ENCODE data around the gene NAP1L4. TPM values are rescaled to one million over a fixed set of nuclear protein-coding genes. Genes with fewer than 3 reads are reported as not detected.

Gene NAP1L4
- total RNA-seq, 1 experiment from 2014 or later, result 144 TPM

DNA sequence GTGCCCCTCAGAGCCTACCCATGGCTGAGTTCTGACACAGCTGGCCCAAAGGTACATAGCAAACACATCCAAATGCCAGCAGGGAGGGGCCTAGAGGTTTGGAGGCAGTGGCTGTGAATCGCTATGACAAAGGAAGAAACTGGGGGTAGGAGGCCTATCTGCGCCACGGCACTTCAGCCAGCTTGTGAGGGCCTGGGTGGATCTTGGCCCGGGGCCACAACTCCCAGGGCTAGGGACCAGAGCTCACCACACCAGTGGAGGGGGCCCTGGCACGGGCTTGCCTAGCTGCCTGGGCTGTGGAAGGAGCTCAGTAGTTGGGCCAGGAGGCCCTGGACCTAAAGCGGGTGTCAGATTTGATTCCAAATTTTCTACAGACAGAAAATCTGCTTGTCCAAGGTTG, 9.4 kb upstream of the NAP1L4 start:
- Histone ChIP-seq H4K20me1 (ENCODE audit: insufficient read depth) (no peaks in the 10 kb centered on the region), H3K79me2 (ENCODE audit: insufficient read depth, low read length) (no peaks in the 10 kb centered on the region), H3K4me1 (ENCODE audit: control insufficient read depth in 1 of 2, insufficient read depth in 2 of 2, low read length in 2 of 2) (no peaks in the 10 kb centered on the region), H3K27me3 (ENCODE audit: insufficient read depth, low read length) (no peaks in the 10 kb centered on the region), H3K36me3 (ENCODE audit: control insufficient read depth in 1 of 2, insufficient read depth in 2 of 2, low read length in 2 of 2) (peaks cover 17 to 24% of the 10 kb centered on the region in 2 experiments; a peak in 3 of 4 replicates), H3K4me3 (replicated peaks in 1 of 2; ENCODE audit: low read depth in 1 of 2, low read length in 2 of 2) (no peak overlapping the region), H3K4me2 (ENCODE audit: low read length) (no peak overlapping the region), H3K9me2 (ENCODE audit: insufficient read depth) (no peaks in the 10 kb centered on the region), H3K27ac (ENCODE audit: low read depth, low read length) (no peak overlapping the region), H3K9me3 (ENCODE audit: control insufficient read depth in 1 of 2, insufficient read depth in 1 of 2, low read depth in 1 of 2, low read length in 2 of 2) (no peaks in the 10 kb centered on the region), H3K9ac (ENCODE audit: low read length) (no peak overlapping the region), H2AFZ (ENCODE audit: low read depth, low read length, poor library complexity, severe bottlenecking) (no peak overlapping the region)
- BruUV-seq (replicated peaks), result no TSS peak
- POLR2A ChIA-PET, result no interaction called here
- TF ChIP-seq POLR2A (IDR thresholded peaks at IDR 0.05; ENCODE audit: borderline replicate concordance, extremely low read depth, insufficient read depth, insufficient read length) (no peak), SIN3A (IDR thresholded peaks at IDR 0.05; ENCODE audit: low read depth) (no peak), SP1 (IDR thresholded peaks at IDR 0.05; ENCODE audit: low read depth) (no peak), CBX3 (IDR thresholded peaks at IDR 0.05; ENCODE audit: low read depth) (no peak), FOSL1 (IDR thresholded peaks at IDR 0.05; ENCODE audit: low read depth) (no peak), ELF1 (IDR thresholded peaks at IDR 0.05; ENCODE audit: borderline replicate concordance, low read depth) (no peak), ZNF274 (IDR thresholded peaks at IDR 0.05; ENCODE audit: low read depth, low read length) (no peak), EZH2phosphoT487 (IDR thresholded peaks at IDR 0.05; ENCODE audit: borderline replicate concordance) (no peak)
- TF ChIP-seq, protein P1, sequence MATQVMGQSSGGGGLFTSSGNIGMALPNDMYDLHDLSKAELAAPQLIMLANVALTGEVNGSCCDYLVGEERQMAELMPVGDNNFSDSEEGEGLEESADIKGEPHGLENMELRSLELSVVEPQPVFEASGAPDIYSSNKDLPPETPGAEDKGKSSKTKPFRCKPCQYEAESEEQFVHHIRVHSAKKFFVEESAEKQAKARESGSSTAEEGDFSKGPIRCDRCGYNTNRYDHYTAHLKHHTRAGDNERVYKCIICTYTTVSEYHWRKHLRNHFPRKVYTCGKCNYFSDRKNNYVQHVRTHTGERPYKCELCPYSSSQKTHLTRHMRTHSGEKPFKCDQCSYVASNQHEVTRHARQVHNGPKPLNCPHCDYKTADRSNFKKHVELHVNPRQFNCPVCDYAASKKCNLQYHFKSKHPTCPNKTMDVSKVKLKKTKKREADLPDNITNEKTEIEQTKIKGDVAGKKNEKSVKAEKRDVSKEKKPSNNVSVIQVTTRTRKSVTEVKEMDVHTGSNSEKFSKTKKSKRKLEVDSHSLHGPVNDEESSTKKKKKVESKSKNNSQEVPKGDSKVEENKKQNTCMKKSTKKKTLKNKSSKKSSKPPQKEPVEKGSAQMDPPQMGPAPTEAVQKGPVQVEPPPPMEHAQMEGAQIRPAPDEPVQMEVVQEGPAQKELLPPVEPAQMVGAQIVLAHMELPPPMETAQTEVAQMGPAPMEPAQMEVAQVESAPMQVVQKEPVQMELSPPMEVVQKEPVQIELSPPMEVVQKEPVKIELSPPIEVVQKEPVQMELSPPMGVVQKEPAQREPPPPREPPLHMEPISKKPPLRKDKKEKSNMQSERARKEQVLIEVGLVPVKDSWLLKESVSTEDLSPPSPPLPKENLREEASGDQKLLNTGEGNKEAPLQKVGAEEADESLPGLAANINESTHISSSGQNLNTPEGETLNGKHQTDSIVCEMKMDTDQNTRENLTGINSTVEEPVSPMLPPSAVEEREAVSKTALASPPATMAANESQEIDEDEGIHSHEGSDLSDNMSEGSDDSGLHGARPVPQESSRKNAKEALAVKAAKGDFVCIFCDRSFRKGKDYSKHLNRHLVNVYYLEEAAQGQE (IDR thresholded peaks at IDR 0.05; ENCODE audit: low read depth), result no peak
- TF ChIP-seq, protein P2, sequence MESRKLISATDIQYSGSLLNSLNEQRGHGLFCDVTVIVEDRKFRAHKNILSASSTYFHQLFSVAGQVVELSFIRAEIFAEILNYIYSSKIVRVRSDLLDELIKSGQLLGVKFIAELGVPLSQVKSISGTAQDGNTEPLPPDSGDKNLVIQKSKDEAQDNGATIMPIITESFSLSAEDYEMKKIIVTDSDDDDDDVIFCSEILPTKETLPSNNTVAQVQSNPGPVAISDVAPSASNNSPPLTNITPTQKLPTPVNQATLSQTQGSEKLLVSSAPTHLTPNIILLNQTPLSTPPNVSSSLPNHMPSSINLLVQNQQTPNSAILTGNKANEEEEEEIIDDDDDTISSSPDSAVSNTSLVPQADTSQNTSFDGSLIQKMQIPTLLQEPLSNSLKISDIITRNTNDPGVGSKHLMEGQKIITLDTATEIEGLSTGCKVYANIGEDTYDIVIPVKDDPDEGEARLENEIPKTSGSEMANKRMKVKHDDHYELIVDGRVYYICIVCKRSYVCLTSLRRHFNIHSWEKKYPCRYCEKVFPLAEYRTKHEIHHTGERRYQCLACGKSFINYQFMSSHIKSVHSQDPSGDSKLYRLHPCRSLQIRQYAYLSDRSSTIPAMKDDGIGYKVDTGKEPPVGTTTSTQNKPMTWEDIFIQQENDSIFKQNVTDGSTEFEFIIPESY (IDR thresholded peaks at IDR 0.05; ENCODE audit: extremely low read depth, insufficient replicate concordance, low read length), result no peak
- TF ChIP-seq, protein P3, sequence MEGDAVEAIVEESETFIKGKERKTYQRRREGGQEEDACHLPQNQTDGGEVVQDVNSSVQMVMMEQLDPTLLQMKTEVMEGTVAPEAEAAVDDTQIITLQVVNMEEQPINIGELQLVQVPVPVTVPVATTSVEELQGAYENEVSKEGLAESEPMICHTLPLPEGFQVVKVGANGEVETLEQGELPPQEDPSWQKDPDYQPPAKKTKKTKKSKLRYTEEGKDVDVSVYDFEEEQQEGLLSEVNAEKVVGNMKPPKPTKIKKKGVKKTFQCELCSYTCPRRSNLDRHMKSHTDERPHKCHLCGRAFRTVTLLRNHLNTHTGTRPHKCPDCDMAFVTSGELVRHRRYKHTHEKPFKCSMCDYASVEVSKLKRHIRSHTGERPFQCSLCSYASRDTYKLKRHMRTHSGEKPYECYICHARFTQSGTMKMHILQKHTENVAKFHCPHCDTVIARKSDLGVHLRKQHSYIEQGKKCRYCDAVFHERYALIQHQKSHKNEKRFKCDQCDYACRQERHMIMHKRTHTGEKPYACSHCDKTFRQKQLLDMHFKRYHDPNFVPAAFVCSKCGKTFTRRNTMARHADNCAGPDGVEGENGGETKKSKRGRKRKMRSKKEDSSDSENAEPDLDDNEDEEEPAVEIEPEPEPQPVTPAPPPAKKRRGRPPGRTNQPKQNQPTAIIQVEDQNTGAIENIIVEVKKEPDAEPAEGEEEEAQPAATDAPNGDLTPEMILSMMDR (IDR thresholded peaks at IDR 0.05 in 2 of 3, conservative IDR thresholded peaks at IDR 0.05 in 1 of 3; ENCODE audit: borderline replicate concordance in 1 of 3, insufficient read depth in 1 of 3, low read depth in 2 of 3, low read length in 2 of 3), result no peak
- intact Hi-C loops (cut with micrococcal nuclease), result no loop called here
- DNase-seq (ENCODE audit: low read depth, low spot score) (no peak), ATAC-seq (no peak)
- RAD21 ChIA-PET (ENCODE audit: low non-redundant PET in 1 of 2, low total read pairs in 2 of 2, uncharacterized antibody in 2 of 2, unreplicated experiment in 2 of 2), result no interaction called here
- CTCF ChIA-PET, result no interaction called here

Data from HCT116 (cell line).